ENCODE results near the gene DNM3. TPM values are rescaled to one million over a fixed set of nuclear protein-coding genes. Genes with fewer than 3 reads are reported as not detected.

Gene DNM3
- total and polyA plus RNA-seq, 4 donors: 38.5 to 93.9 (median 48.5) TPM

- DNase-seq (ENCODE audit: low read depth in 4 of 6, low spot score in 6 of 6): no peak
- WGBS (ENCODE audit: insufficient coverage): 38% methylated on average over 8 of the region's 8 CpGs
- no peak overlapping the region for H3K4me3 ChIP-seq (ENCODE audit: low read depth, low read length)
Measured at GRCh38 chr1:172203135-172203823, 362.0 kb downstream of the DNM3 start.

GRCh38 chr1:172203902-172204301 lies 362.6 kb downstream of the DNM3 start:
- Histone ChIP-seq H3K4me1 (ENCODE audit: control insufficient read depth, insufficient read depth, low read length) (no peaks in the 10 kb centered on the region), H3K27ac (ENCODE audit: low read depth, low read length) (no peak overlapping the region), H3K4me3 (ENCODE audit: low read depth, low read length) (no peak overlapping the region), H3K27me3 (ENCODE audit: control insufficient read depth, insufficient read depth, low read length) (no peaks in the 10 kb centered on the region), H3K36me3 (ENCODE audit: control insufficient read depth, insufficient read depth, low read length) (no peaks in the 10 kb centered on the region), H3K9me3 (ENCODE audit: control insufficient read depth, insufficient read depth, low read length) (peaks cover 2% of the 10 kb centered on the region)
- DNase-seq (ENCODE audit: low read depth in 4 of 6, low spot score in 6 of 6): no peak

More at GRCh38 chr1:172203135-172203823, 362.0 kb downstream of the DNM3 start:
- no peaks in the 10 kb centered on the region for H3K4me1 ChIP-seq (ENCODE audit: control insufficient read depth, insufficient read depth, low read length)
- no peaks in the 10 kb centered on the region for H3K27me3 ChIP-seq (ENCODE audit: control insufficient read depth, insufficient read depth, low read length)
- no peaks in the 10 kb centered on the region for H3K36me3 ChIP-seq (ENCODE audit: control insufficient read depth, insufficient read depth, low read length)
- no peak overlapping the region for H3K27ac ChIP-seq (ENCODE audit: low read depth, low read length)
- H3K9me3 ChIP-seq (ENCODE audit: control insufficient read depth, insufficient read depth, low read length): peaks cover 6% of the 10 kb centered on the region

GRCh38 chr1:172206256-172206655 lies 365.0 kb downstream of the DNM3 start:
- no peaks in the 10 kb centered on the region for H3K27me3 ChIP-seq (ENCODE audit: control insufficient read depth, insufficient read depth, low read length)
- no peaks in the 10 kb centered on the region for H3K9me3 ChIP-seq (ENCODE audit: control insufficient read depth, insufficient read depth, low read length)
- H3K36me3 ChIP-seq (ENCODE audit: control insufficient read depth, insufficient read depth, low read length): no peaks in the 10 kb centered on the region
- no peak overlapping the region for H3K4me3 ChIP-seq (ENCODE audit: low read depth, low read length)
- no peak overlapping the region for H3K27ac ChIP-seq (ENCODE audit: low read depth, low read length)
- DNase-seq (ENCODE audit: low read depth in 4 of 6, low spot score in 6 of 6): no peak
- H3K4me1 ChIP-seq (ENCODE audit: control insufficient read depth, insufficient read depth, low read length): no peaks in the 10 kb centered on the region

- no peak for DNase-seq (ENCODE audit: low read depth in 4 of 6, low spot score in 6 of 6)
- Histone ChIP-seq H3K36me3 (ENCODE audit: control insufficient read depth, insufficient read depth, low read length) (no peaks in the 10 kb centered on the region), H3K27ac (ENCODE audit: low read depth, low read length) (no peak overlapping the region), H3K4me3 (ENCODE audit: low read depth, low read length) (no peak overlapping the region), H3K4me1 (ENCODE audit: control insufficient read depth, insufficient read depth, low read length) (no peaks in the 10 kb centered on the region), H3K27me3 (ENCODE audit: control insufficient read depth, insufficient read depth, low read length) (no peaks in the 10 kb centered on the region), H3K9me3 (ENCODE audit: control insufficient read depth, insufficient read depth, low read length) (no peaks in the 10 kb centered on the region)
- WGBS (ENCODE audit: insufficient coverage): 100% methylated on average over 2 of the region's 4 CpGs
Measured at GRCh38 chr1:172208635-172209034, 367.3 kb downstream of the DNM3 start.

GRCh38 chr1:172211221-172211620 lies 369.9 kb downstream of the DNM3 start:
- H3K9me3 ChIP-seq (ENCODE audit: control insufficient read depth, insufficient read depth, low read length): no peaks in the 10 kb centered on the region
- no peaks in the 10 kb centered on the region for H3K36me3 ChIP-seq (ENCODE audit: control insufficient read depth, insufficient read depth, low read length)
- no peaks in the 10 kb centered on the region for H3K4me1 ChIP-seq (ENCODE audit: control insufficient read depth, insufficient read depth, low read length)
- no peaks in the 10 kb centered on the region for H3K27me3 ChIP-seq (ENCODE audit: control insufficient read depth, insufficient read depth, low read length)
- WGBS (ENCODE audit: insufficient coverage): no CpG with 5 or more reads among the region's 5 CpGs
- no peak overlapping the region for H3K27ac ChIP-seq (ENCODE audit: low read depth, low read length)
- no peak overlapping the region for H3K4me3 ChIP-seq (ENCODE audit: low read depth, low read length)
- DNase-seq (ENCODE audit: low read depth in 4 of 6, low spot score in 6 of 6): no peak

GRCh38 chr1:172212124-172212523 lies 370.8 kb downstream of the DNM3 start:
- no peak overlapping the region for H3K4me3 ChIP-seq (ENCODE audit: low read depth, low read length)
- no peak for DNase-seq (ENCODE audit: low read depth in 4 of 6, low spot score in 6 of 6)
- H3K36me3 ChIP-seq (ENCODE audit: control insufficient read depth, insufficient read depth, low read length): no peaks in the 10 kb centered on the region
- no peaks in the 10 kb centered on the region for H3K27me3 ChIP-seq (ENCODE audit: control insufficient read depth, insufficient read depth, low read length)
- no peaks in the 10 kb centered on the region for H3K9me3 ChIP-seq (ENCODE audit: control insufficient read depth, insufficient read depth, low read length)
- WGBS (ENCODE audit: insufficient coverage): no CpG with 5 or more reads among the region's 3 CpGs
- no peak overlapping the region for H3K27ac ChIP-seq (ENCODE audit: low read depth, low read length)
- H3K4me1 ChIP-seq (ENCODE audit: control insufficient read depth, insufficient read depth, low read length): no peaks in the 10 kb centered on the region

GRCh38 chr1:172215006-172215405 lies 373.7 kb downstream of the DNM3 start:
- DNase-seq (ENCODE audit: low read depth in 4 of 6, low spot score in 6 of 6): no peak

GRCh38 chr1:172219966-172220365 lies 378.7 kb downstream of the DNM3 start:
- no peak overlapping the region for H3K4me3 ChIP-seq (ENCODE audit: low read depth, low read length)
- H3K36me3 ChIP-seq (ENCODE audit: control insufficient read depth, insufficient read depth, low read length): no peaks in the 10 kb centered on the region
- no peaks in the 10 kb centered on the region for H3K9me3 ChIP-seq (ENCODE audit: control insufficient read depth, insufficient read depth, low read length)
- no peaks in the 10 kb centered on the region for H3K27me3 ChIP-seq (ENCODE audit: control insufficient read depth, insufficient read depth, low read length)
- no CpG with 5 or more reads among the region's 1 CpG for WGBS (ENCODE audit: insufficient coverage)
- H3K4me1 ChIP-seq (ENCODE audit: control insufficient read depth, insufficient read depth, low read length): no peaks in the 10 kb centered on the region
- H3K27ac ChIP-seq (ENCODE audit: low read depth, low read length): no peak overlapping the region
- DNase-seq (ENCODE audit: low read depth in 4 of 6, low spot score in 6 of 6): no peak

More at GRCh38 chr1:172215006-172215405, 373.7 kb downstream of the DNM3 start:
- Histone ChIP-seq H3K27ac (ENCODE audit: low read depth, low read length) (no peak overlapping the region), H3K4me1 (ENCODE audit: control insufficient read depth, insufficient read depth, low read length) (no peaks in the 10 kb centered on the region), H3K9me3 (ENCODE audit: control insufficient read depth, insufficient read depth, low read length) (no peaks in the 10 kb centered on the region), H3K4me3 (ENCODE audit: low read depth, low read length) (no peak overlapping the region), H3K27me3 (ENCODE audit: control insufficient read depth, insufficient read depth, low read length) (no peaks in the 10 kb centered on the region), H3K36me3 (ENCODE audit: control insufficient read depth, insufficient read depth, low read length) (no peaks in the 10 kb centered on the region)
- WGBS (ENCODE audit: insufficient coverage): 100% methylated on average over 1 of the region's 3 CpGs

- WGBS (ENCODE audit: insufficient coverage): 87% methylated on average over 2 of the region's 2 CpGs
- no peaks in the 10 kb centered on the region for H3K4me1 ChIP-seq (ENCODE audit: control insufficient read depth, insufficient read depth, low read length)
- no peak for DNase-seq (ENCODE audit: low read depth in 4 of 6, low spot score in 6 of 6)
Measured at GRCh38 chr1:172220376-172220775, 379.1 kb downstream of the DNM3 start.

GRCh38 chr1:172221436-172221835 lies 380.1 kb downstream of the DNM3 start:
- H3K9me3 ChIP-seq (ENCODE audit: control insufficient read depth, insufficient read depth, low read length): no peaks in the 10 kb centered on the region
- no peaks in the 10 kb centered on the region for H3K4me1 ChIP-seq (ENCODE audit: control insufficient read depth, insufficient read depth, low read length)
- no peak overlapping the region for H3K27ac ChIP-seq (ENCODE audit: low read depth, low read length)
- H3K4me3 ChIP-seq (ENCODE audit: low read depth, low read length): no peak overlapping the region
- DNase-seq (ENCODE audit: low read depth in 4 of 6, low spot score in 6 of 6): no peak
- no peaks in the 10 kb centered on the region for H3K36me3 ChIP-seq (ENCODE audit: control insufficient read depth, insufficient read depth, low read length)
- H3K27me3 ChIP-seq (ENCODE audit: control insufficient read depth, insufficient read depth, low read length): no peaks in the 10 kb centered on the region
- 77% methylated on average over 1 of the region's 2 CpGs for WGBS (ENCODE audit: insufficient coverage)

More at GRCh38 chr1:172220376-172220775, 379.1 kb downstream of the DNM3 start:
- Histone ChIP-seq H3K9me3 (ENCODE audit: control insufficient read depth, insufficient read depth, low read length) (no peaks in the 10 kb centered on the region), H3K4me3 (ENCODE audit: low read depth, low read length) (no peak overlapping the region), H3K27ac (ENCODE audit: low read depth, low read length) (no peak overlapping the region), H3K36me3 (ENCODE audit: control insufficient read depth, insufficient read depth, low read length) (no peaks in the 10 kb centered on the region), H3K27me3 (ENCODE audit: control insufficient read depth, insufficient read depth, low read length) (no peaks in the 10 kb centered on the region)
